GM18909 (cell line): ENCODE data around the gene ATAD3C.
A peak's percentile ranks its signal among the peaks of the same experiment; 100 is the strongest.

Experiments
- ATAC-seq: cut with Tn5 transposase; IDR thresholded peaks from one replicate; pipeline ENCODE4 v1.9.1; 2021; ENCODE audit warnings: mild to moderate bottlenecking; ENCODE audit not compliant: unreplicated experiment, poor library complexity

Gene ATAD3C

GRCh38 chr1:1430114-1430982 is 19.1 kb upstream of the ATAD3C start:
- ATAC-seq, result no peak

DNA sequence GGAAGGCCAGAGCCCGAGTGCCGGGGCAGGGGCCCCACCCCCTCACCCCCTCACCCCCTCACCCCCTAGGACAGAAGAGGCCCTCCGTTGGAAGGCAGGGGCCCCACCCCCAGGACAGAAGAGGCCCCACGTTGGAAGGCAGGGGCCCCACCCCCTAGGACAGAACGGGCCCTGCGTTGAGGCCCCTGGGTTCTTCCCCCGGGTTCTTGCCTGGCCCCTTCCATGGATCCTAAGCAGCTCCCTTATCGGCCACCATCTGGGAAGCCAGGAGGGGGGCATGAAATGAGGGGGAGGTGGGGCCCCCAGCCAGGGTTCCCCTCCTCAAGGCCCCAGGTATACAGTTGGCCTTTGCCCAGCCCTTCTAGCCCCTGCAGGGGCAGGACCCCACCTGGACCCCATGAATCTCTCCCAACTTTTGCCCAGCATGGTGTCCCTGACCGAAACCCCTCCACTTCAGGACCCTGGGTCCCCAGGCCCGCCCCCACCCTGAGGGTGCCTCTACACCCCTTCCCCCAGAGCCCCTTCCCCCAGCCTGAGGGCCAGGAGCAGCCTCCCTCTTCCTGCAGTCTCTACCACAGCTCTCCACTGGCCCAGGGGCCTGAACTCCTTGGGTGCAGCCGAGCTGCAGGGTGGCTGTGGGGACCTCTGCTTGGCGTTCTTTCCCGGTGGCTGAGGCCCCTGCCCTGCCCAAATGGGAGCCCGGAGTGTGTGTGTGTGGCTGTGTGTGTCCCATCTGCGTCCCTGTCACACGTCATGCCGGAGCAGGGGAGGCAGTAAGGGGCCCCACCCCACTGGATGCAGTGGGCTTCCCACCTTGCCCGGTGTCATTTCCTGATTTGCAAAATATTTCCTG is 18.3 kb upstream of the ATAD3C start:
- no peak for ATAC-seq

DNA sequence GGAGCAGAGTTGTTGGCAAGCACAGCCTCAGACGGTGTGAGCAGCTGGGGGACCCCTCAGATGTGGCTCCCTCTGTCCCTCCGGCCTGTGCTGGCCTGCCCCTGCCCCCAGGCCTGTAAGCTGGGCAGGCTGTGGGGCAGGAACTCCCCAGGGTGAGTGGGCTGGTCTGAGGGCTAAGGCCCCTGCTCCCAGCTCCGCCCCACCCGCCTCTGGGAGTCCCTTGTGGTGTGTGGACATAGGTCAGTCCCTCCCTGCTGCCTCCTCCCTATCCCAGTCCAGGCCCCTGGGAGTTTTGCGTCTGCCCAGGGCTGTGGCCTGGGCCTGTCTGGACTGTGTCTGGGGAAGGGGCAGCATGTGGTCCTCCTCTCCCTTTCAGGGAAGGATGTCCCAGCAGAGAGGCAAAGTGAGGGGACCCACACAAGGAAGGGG is 17.6 kb upstream of the ATAD3C start:
- no peak for ATAC-seq

DNA sequence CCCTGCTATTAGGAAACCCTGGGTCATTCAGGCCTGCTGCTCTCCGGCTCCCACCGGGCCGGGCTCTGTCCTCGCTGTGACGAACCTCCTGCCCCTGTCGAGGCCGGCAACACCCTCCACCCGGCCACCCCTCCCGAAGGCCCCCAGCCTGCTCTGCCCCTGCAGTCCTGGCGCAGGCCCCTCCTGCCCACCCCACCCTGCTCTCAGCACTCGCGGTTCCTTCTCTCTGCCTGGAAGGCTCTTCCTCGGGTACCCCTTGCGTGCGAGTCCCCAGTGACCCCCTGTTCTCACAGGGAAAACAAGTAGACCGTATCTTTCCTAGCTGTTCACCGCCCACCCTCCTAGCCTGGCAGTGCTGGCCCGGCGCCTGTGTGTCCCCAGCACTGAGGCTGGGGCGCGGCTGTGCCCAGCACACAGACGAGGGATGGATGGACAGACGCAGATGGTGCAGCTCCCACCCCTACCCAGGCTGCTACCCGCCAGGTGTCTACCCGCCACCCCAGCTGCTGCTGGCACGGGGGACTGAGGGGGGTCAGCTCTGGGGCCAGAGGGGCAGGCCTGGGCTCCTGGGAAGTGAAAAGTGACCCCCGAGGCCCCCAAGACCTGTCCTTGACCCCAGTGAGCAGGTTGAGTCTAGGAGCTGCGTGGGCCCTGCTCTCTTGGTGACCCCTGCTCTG is 17.1 kb upstream of the ATAD3C start:
- no peak for ATAC-seq

- ATAC-seq, result no peak
Measured at GRCh38 chr1:1432951-1433803, 16.3 kb upstream of the ATAD3C start.

DNA sequence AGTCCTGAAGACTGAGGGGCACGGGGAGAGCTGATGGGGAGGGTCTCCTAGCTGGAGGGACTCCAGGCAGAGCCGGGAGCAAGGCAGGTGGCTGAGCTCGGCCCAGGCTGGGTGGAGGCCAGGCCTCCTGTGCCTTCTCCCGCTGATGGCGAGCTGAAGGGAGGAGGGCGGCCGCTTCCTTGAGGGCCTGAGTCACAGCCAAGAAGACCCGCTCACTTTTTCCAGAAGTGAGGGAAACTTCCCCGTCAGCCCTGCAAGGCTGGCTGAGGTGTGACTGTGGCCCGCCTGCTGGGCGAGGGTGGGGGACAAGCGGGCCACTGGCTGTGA is 15.7 kb upstream of the ATAD3C start:
- ATAC-seq, result no peak

DNA sequence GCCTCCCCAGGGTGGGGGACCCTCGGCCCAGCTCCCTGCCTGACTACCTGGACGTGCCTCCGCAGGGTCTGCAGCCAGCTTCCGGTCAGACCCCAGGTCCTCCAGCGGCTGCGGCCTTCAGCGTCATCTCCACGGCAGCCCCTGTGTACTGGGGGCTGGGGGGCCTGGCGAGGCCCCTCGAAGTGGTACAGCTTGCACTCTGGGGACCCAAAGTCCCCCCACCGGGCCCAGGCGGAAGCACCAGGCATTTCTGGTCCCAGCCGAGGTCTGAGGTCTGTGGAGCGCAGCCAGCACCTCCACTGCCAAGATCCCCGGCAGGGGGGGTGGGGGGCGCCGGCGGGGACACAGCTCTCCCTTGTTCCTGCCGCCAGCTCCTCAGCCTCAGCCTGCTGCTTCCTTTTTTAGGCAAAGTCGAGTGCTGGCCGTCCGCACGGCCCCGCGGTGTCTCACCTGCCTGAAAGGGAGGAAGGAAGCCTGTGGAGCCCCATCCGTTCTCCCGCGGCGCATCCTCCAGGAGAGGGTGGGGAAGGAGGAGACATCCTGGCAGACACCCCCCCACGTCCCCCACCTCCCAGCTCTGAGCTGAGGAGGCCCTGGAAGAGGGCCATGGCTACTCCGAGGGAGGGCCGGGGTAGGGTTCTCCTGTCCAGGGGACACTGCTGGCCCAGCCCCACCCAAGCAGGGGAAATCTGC is 15.2 kb upstream of the ATAD3C start:
- no peak for ATAC-seq

DNA sequence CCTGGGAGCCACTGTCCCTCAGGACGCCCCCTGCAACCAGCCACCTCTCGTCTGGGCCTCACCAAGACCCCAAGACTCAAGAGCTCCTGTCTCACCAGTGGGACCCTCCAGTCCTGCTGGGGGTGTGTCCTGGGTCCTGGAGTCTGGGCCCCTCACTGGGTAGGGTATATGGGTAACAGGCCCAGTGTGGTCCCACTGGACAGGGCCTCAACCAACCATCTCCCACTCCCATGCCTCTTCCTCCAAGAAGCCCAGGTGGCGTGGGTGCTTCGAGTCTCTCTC is 14.7 kb upstream of the ATAD3C start:
- ATAC-seq, result no peak

- ATAC-seq, result no peak
Measured at GRCh38 chr1:1435106-1435903, 14.2 kb upstream of the ATAD3C start, which contains the start of gene VWA1. Gene VWA1 (plus strand): TSS chr1:1435690. CDS start chr1:1435749, 59 bp downstream.

DNA sequence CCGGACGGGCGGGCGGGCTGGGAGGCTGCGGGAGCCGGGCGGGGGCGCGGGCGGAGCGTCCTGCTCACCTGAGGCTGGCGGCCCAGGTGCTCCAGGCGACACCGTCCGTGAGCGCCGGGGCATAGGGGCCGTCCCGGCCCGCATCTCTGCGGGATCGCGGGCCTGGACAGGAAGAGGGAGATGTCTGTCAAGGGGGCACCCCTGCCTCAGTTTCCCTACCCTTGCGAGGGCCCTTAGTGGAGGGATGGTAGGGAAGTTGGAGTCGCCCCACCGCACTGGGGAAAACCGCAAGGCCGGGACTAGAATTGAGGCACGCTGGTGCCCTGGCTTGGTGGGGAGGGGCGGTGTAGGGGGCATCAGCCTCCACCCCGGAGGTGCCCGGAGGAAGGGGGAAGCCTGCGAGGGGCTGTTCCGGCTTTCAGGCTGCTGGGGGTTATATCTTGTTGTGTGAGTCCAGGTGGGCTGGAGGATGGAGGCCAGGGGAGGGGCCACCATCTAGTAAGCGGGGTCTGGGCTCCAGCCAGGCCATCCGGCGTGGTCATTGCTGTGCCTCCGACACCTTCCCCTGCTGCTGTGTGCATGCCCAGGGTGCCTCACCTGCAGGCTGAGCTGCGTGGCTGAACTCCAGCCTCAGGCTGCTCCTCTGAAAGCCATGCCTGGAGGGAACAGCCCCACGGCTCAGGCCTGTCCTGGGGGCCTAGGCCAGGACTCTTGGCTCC is 13.4 kb upstream of the ATAD3C start:
- ATAC-seq, result no peak

DNA sequence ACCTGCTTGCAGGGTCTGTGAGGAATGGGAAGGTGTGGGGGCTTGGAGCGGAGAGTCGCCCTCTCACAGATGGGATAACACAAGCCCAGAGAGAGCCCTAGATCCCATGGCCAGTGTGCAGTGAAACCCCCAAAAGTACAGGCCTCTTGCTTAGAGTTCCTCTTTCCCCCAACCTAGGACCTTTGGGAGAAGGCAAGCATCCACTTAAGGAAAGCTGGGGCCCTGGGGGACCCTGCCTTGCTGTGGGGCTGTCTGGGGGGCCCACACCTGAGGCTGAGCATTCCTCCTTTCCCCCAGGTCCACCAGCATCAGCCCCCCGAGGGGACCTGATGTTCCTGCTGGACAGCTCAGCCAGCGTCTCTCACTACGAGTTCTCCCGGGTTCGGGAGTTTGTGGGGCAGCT is 12.9 kb upstream of the ATAD3C start:
- no peak for ATAC-seq

DNA sequence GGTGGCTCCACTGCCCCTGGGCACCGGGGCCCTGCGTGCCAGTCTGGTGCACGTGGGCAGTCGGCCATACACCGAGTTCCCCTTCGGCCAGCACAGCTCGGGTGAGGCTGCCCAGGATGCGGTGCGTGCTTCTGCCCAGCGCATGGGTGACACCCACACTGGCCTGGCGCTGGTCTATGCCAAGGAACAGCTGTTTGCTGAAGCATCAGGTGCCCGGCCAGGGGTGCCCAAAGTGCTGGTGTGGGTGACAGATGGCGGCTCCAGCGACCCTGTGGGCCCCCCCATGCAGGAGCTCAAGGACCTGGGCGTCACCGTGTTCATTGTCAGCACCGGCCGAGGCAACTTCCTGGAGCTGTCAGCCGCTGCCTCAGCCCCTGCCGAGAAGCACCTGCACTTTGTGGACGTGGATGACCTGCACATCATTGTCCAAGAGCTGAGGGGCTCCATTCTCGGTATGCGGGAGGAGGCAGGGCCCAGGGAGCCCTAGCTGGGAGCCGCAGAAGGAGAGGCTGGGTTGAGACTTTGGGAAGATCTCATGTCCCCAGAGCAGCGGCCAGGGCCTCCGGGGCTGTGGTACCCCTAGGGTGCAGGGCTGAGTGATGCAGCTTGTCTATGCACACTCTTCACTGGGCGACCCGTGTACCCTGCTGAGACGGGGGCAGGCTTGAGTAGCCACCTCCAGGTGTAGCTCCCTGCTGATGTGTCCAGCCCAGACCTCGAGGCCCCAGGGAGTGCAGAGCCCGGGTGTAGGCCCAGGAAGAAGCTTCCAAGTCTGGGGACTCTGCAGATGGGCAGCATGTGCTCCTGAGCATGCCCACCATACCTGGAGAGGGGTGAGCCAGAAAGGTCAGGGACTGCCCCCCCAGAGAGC is 12.2 kb upstream of the ATAD3C start:
- ATAC-seq, result no peak

DNA sequence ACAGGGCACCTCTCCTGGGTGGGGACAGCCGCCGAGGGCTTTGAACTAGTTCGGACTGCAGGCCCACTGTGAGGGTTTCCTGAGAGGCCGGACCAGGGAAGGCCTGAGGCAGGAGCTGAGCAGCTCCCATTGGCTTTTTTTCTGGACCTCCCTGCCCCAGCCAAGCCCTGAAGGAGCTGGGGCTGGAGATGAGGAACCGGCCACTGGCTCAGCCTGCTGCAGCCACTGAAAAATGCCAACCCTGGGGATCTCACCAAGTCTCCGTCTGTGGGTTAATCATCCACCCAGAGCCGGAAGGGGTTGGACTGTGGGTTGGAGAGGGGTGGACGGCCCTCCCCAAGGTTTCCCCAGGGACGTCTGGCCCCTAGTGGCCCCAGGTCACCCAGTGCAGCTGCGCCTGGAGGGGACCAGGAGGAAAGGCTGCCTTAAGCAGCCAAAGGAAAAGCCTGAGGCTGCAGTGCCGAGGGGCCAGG is 11.5 kb upstream of the ATAD3C start:
- peak; percentile 69 for ATAC-seq

GRCh38 chr1:1438531-1439381 is 10.7 kb upstream of the ATAD3C start:
- no peak for ATAC-seq

DNA sequence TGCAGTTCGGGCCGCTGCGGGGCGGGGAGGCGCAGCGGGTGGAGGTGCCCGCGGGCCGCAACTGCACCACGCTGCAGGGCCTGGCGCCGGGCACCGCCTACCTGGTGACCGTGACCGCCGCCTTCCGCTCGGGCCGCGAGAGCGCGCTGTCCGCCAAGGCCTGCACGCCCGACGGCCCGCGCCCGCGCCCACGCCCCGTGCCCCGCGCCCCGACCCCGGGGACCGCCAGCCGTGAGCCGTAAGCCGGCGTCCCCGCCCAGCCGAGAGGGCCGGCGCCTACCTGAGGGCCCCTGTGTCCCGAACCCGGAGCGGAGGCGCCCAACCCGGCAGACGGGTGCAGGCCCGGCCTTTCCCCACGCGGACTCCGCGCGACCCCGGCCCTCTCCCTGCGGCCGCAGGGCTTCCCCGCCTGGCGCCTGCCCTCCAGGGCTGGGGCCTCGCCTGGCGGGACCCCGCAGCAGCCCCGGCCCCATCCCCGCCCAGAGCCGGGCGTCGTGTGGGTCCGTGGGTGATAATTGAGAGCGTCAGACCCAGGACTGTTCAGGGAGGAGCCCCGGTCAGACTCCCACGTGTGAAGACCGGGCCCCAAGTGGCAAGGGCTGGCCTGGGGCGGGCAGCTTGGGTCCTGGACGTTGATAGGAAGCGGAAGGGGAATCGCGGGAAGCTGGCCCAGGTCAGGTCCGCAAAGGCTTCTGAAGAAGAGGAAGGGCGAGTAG is 9.8 kb upstream of the ATAD3C start:
- no peak for ATAC-seq
